HepG2 (cell line): ENCODE measurements around the gene XPOT. TPM values are rescaled to one million over a fixed set of nuclear protein-coding genes. Genes with fewer than 3 reads are reported as not detected.

Source experiments
- AKAP8 ChIP-seq: sonication (generic); formaldehyde crosslinking; IDR thresholded peaks from 2 replicates; pipeline ENCODE4 v1.5.1; 2020; ENCODE audit warnings: mild to moderate bottlenecking, missing genetic modification reagents
- ARNT2 ChIP-seq: sonication (generic); formaldehyde crosslinking; IDR thresholded peaks from 2 replicates; pipeline ENCODE4 v1.8.0; 2022; ENCODE audit warnings: mild to moderate bottlenecking, low read depth, missing genetic modification reagents, moderate library complexity
- ATF5 ChIP-seq: sonication (generic); formaldehyde crosslinking; IDR thresholded peaks from 2 replicates; pipeline ENCODE4 v1.4.0; 2020; ENCODE audit warnings: mild to moderate bottlenecking, low read depth, missing genetic modification reagents
- ELF3 ChIP-seq: IDR thresholded peaks from 2 replicates; pipeline ENCODE4 v1.6.1; 2016; ENCODE audit warnings: missing genetic modification reagents, missing compliant biosample characterization
- KLF9 ChIP-seq: IDR thresholded peaks from 2 replicates; pipeline ENCODE4 v1.6.1; 2016; ENCODE audit warnings: low read depth
- MIXL1 ChIP-seq: IDR thresholded peaks from 2 replicates; pipeline ENCODE4 v1.6.1; 2016
- MZF1 ChIP-seq: sonication (generic); formaldehyde crosslinking; IDR thresholded peaks from 2 replicates; pipeline ENCODE4 v1.8.1; 2023; ENCODE audit warnings: mild to moderate bottlenecking, missing genetic modification reagents, borderline replicate concordance
- NCOA1 ChIP-seq: sonication (generic); formaldehyde crosslinking; IDR thresholded peaks from 2 replicates; pipeline ENCODE4 v1.9.0; 2021; ENCODE audit warnings: missing genetic modification reagents
- PAWR ChIP-seq: sonication (generic); formaldehyde crosslinking; IDR thresholded peaks from 2 replicates; pipeline ENCODE4 v1.4.0; 2020; ENCODE audit warnings: missing genetic modification reagents, mild to moderate bottlenecking, borderline replicate concordance
- SALL1 ChIP-seq: sonication (generic); formaldehyde crosslinking; IDR thresholded peaks from 2 replicates; pipeline ENCODE4 v1.8.0; 2022; ENCODE audit warnings: mild to moderate bottlenecking, missing genetic modification reagents
- SOX5 ChIP-seq: IDR thresholded peaks from 2 replicates; pipeline ENCODE4 v1.6.1; 2016; ENCODE audit warnings: borderline replicate concordance
- TBL1XR1 ChIP-seq: fragments of 150-350 bp; IDR thresholded peaks from 2 replicates; pipeline ENCODE4 v1.6.1; 2014; ENCODE audit warnings: borderline replicate concordance, low read length; ENCODE audit not compliant: partially characterized antibody
- ZBTB1 ChIP-seq: sonication (generic); formaldehyde crosslinking; IDR thresholded peaks from 2 replicates; pipeline ENCODE4 v1.4.0; 2020; ENCODE audit warnings: missing genetic modification reagents, borderline replicate concordance
- ZBTB2 ChIP-seq: sonication (generic); formaldehyde crosslinking; IDR thresholded peaks from 2 replicates; pipeline ENCODE4 v1.8.0; 2022; ENCODE audit warnings: low read depth, missing genetic modification reagents
- ZFX ChIP-seq: sonication (generic); formaldehyde crosslinking; IDR thresholded peaks from 2 replicates; pipeline ENCODE4 v1.4.0; 2020; ENCODE audit warnings: mild to moderate bottlenecking, low read depth, missing genetic modification reagents, moderate library complexity
- ZNF362 ChIP-seq: sonication (generic); formaldehyde crosslinking; IDR thresholded peaks from 2 replicates; pipeline ENCODE4 v1.4.0; 2020; ENCODE audit warnings: missing genetic modification reagents, mild to moderate bottlenecking, borderline replicate concordance
- ZNF574 ChIP-seq: sonication (generic); formaldehyde crosslinking; IDR thresholded peaks from 2 replicates; pipeline ENCODE4 v1.4.0; 2020; ENCODE audit warnings: missing genetic modification reagents
- ZNF615 ChIP-seq: sonication (generic); formaldehyde crosslinking; IDR thresholded peaks from 2 replicates; pipeline ENCODE4 v1.5.0; 2020; ENCODE audit warnings: mild to moderate bottlenecking, missing genetic modification reagents, borderline replicate concordance
- ZNF746 ChIP-seq: sonication (generic); formaldehyde crosslinking; IDR thresholded peaks from 2 replicates; pipeline ENCODE4 v1.8.0; 2022; ENCODE audit warnings: mild to moderate bottlenecking, missing genetic modification reagents
- ZZZ3 ChIP-seq: sonication (generic); formaldehyde crosslinking; IDR thresholded peaks from 2 replicates; pipeline ENCODE4 v1.4.0; 2020; ENCODE audit warnings: missing genetic modification reagents, mild to moderate bottlenecking, borderline replicate concordance
- polyA plus RNA-seq, 8 experiments: library from polyadenylated mRNA; depleted of rRNA in 3 of 8; stranded (reverse) in 7 of 8; unstranded in 1 of 8; fragments of >200 nt; fragmentation: Illumina TruSeq in 4 of 8; extraction: Trizol in 4 of 8; gene quantifications; 2 replicates each; pipeline versions ENCODE4 v1.2.1 to v1.2.3, GENCODE V29; 2011 to 2016; ENCODE audit warnings: low read depth in 4 of 8, missing spikeins in 1 of 8, mixed read lengths in 1 of 8; ENCODE audit not compliant: insufficient read depth in 1 of 8
- total RNA-seq, 5 experiments: library from RNA; depleted of rRNA; stranded (reverse); fragments of >200 nt; fragmentation: Illumina TruSeq; extraction: Trizol; gene quantifications; 2 replicates each; pipeline ENCODE4 v1.2.3, GENCODE V29; 2016; ENCODE audit warnings: low read depth in 1 of 5
- TF ChIP-seq, protein P1 (sequence below): sonication (generic); formaldehyde crosslinking; IDR thresholded peaks from 2 replicates; pipeline ENCODE4 v1.8.0; 2022; ENCODE audit warnings: missing genetic modification reagents, mild to moderate bottlenecking, moderate library complexity, borderline replicate concordance

Gene XPOT
- total and polyA plus RNA-seq, 2 of the 13 experiments (the other 11 are each of a cell fraction or from before 2014, with no cell fraction given): 93.8 to 102 TPM

DNA sequence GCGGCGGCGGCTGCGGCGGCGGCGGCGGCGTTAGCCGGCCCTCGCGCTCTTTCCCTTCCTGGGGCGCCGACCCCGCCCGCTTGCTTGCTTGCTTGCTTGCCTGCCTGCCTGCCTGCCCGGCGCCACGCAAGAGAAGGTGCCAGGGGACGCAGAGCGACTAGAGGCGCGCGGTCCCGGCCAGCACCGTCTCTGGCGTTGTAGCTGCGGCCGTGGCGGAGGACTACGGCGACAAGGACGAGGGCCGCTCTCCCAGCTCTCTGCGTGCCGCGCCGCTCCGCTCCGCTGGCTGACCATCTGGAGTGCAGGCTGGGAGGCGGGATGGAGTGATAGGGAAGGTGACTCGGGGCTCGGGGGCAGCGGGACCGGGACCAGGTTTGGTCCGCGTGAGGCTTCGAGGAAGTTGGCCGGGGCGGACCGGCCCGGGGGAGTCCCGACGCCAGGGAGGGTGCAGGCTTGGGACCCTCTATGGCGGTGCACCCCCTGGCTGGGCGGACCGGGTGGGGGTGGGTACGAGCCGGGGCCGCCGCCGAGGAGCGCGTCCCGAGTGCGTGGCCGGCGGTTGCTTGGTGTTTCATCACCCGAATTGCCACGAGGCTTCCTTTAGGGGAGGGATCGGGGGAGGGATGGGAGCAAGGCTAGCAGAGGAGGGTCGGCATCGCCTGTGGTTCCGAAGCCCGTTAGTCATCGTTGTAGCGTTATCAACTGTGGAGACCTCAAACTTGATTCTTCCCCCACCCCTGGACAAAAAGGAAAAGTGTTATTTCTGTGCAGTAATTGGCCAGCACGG lies 471 bp downstream of the XPOT start (continued):
- peak; percentile 26; the same call in 1 of the 2 replicates for TF ChIP-seq ELF3
- TF ChIP-seq ATF5: peak; percentile 29; the same call in 1 of the 2 replicates
- TF ChIP-seq ZFX (CRISPR knock-in tag): peak; percentile 89
- no peak for TF ChIP-seq PAWR (CRISPR knock-in tag)
- peak; percentile 48 for TF ChIP-seq SALL1 (CRISPR knock-in tag)
- TF ChIP-seq ZNF574 (CRISPR knock-in tag): peak; percentile 49; the same call in 1 of the 2 replicates
- TF ChIP-seq SOX5 (CRISPR knock-in tag): no peak
- no peak for TF ChIP-seq ZBTB1 (CRISPR knock-in tag)
- TF ChIP-seq TBL1XR1: peak; percentile 15
- TF ChIP-seq ZBTB2: peak; percentile 91
- no peak for TF ChIP-seq MZF1 (CRISPR knock-in tag)
- no peak; the same call in 1 of the 2 replicates for TF ChIP-seq AKAP8 (CRISPR knock-in tag)
- no peak for TF ChIP-seq KLF9
- TF ChIP-seq MIXL1 (CRISPR knock-in tag): peak; percentile 30; the same call in 1 of the 2 replicates
- TF ChIP-seq NCOA1 (CRISPR knock-in tag): no peak
- peak; percentile 60 for TF ChIP-seq ARNT2 (CRISPR knock-in tag)
- peak; percentile 87; the same call in 1 of the 2 replicates for TF ChIP-seq ZNF746 (CRISPR knock-in tag)
- peak; percentile 7; the same call in 1 of the 2 replicates for TF ChIP-seq ZNF362
- no peak for TF ChIP-seq ZNF615 (CRISPR knock-in tag)
- TF ChIP-seq, protein P1, sequence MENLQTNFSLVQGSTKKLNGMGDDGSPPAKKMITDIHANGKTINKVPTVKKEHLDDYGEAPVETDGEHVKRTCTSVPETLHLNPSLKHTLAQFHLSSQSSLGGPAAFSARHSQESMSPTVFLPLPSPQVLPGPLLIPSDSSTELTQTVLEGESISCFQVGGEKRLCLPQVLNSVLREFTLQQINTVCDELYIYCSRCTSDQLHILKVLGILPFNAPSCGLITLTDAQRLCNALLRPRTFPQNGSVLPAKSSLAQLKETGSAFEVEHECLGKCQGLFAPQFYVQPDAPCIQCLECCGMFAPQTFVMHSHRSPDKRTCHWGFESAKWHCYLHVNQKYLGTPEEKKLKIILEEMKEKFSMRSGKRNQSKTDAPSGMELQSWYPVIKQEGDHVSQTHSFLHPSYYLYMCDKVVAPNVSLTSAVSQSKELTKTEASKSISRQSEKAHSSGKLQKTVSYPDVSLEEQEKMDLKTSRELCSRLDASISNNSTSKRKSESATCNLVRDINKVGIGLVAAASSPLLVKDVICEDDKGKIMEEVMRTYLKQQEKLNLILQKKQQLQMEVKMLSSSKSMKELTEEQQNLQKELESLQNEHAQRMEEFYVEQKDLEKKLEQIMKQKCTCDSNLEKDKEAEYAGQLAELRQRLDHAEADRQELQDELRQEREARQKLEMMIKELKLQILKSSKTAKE: peak; percentile 55; the same call in 1 of the 2 replicates
- no peak for TF ChIP-seq ZZZ3
